OCI-LY1 (cell line): ENCODE data around the gene DTNB.

Experiments used
- H2AFZ ChIP-seq: fragments of 200-600 bp; sonication (generic), shearing (Covaris generic); 2 replicates; pipeline ENCODE4 v1.6.0; 2014; ENCODE audit warnings: antibody characterized with exemption, mild to moderate bottlenecking, low read length
- H3F3A ChIP-seq: fragments of 200-600 bp; sonication (generic), shearing (Covaris generic); 2 replicates; pipeline ENCODE4 v1.6.0; 2014; ENCODE audit warnings: mild to moderate bottlenecking, antibody characterized with exemption, low read length, moderate library complexity; ENCODE audit not compliant: insufficient read depth
- H3K27ac ChIP-seq: fragments of 200-600 bp; sonication (generic); 2 replicates; pipeline ENCODE4 v1.5.1; 2014; ENCODE audit warnings: low read length, mixed run types, mild to moderate bottlenecking, low read depth; ENCODE audit not compliant: poor library complexity, severe bottlenecking
- H3K27me3 ChIP-seq: fragments of 200-600 bp; sonication (generic); 2 replicates; pipeline ENCODE4 v1.6.0; 2014; ENCODE audit warnings: antibody characterized with exemption, mild to moderate bottlenecking, low read length, moderate library complexity; ENCODE audit not compliant: insufficient read depth
- H3K36me3 ChIP-seq: fragments of 200-600 bp; sonication (generic); 2 replicates; pipeline ENCODE4 v1.6.1; 2014; ENCODE audit warnings: mild to moderate bottlenecking, antibody characterized with exemption, low read length, moderate library complexity, mixed read lengths; ENCODE audit not compliant: insufficient read depth
- H3K4me1 ChIP-seq: fragments of 200-600 bp; sonication (generic); 2 replicates; pipeline ENCODE4 v1.5.1; 2014; ENCODE audit warnings: mild to moderate bottlenecking, low read length, moderate library complexity; ENCODE audit not compliant: insufficient read depth, severe bottlenecking
- H3K4me2 ChIP-seq: fragments of 200-600 bp; sonication (generic), shearing (Covaris generic); 2 replicates; pipeline ENCODE4 v1.6.1; 2014; ENCODE audit warnings: low read length
- H3K4me3 ChIP-seq: fragments of 200-600 bp; sonication (generic); 2 replicates; pipeline ENCODE4 v1.5.1; 2014; ENCODE audit warnings: low read length, low read depth, mild to moderate bottlenecking, mixed read lengths; ENCODE audit not compliant: poor library complexity, severe bottlenecking
- H3K79me2 ChIP-seq: fragments of 200-600 bp; shearing (Covaris generic); 2 replicates; pipeline ENCODE4 v1.6.1; 2016; ENCODE audit warnings: mixed run types, low read length, mixed read lengths; ENCODE audit not compliant: insufficient read depth
- H3K9ac ChIP-seq: fragments of 200-600 bp; sonication (generic), shearing (Covaris generic); 2 replicates; pipeline ENCODE4 v1.6.1; 2014; ENCODE audit warnings: mild to moderate bottlenecking, low read length, mixed read lengths
- H3K9me2 ChIP-seq: fragments of 200-600 bp; sonication (generic), shearing (Covaris generic); 2 replicates; pipeline ENCODE4 v1.6.1; 2014; ENCODE audit warnings: low read depth, mild to moderate bottlenecking, low read length, mixed read lengths
- H3K9me3 ChIP-seq: fragments of 200-600 bp; shearing (Covaris generic); 2 replicates; pipeline ENCODE4 v1.6.1; 2014; ENCODE audit warnings: low read length, mixed read lengths
- H4K20me1 ChIP-seq: fragments of 200-600 bp; sonication (generic), shearing (Covaris generic); 2 replicates; pipeline ENCODE4 v1.6.0; 2016; ENCODE audit warnings: mild to moderate bottlenecking, low read length; ENCODE audit not compliant: insufficient read depth
- EZH2 ChIP-seq: fragments of 200-600 bp; sonication (generic), shearing (Covaris generic); IDR thresholded peaks from 2 replicates; pipeline ENCODE4 v1.8.0; 2017; ENCODE audit warnings: borderline replicate concordance, mixed run types, mild to moderate bottlenecking, antibody characterized with exemption, low read length, moderate library complexity, mixed read lengths
- TF ChIP-seq, protein P1 (sequence below): fragments of 200-600 bp; sonication (generic), shearing (Covaris generic); IDR thresholded peaks from 2 replicates; pipeline ENCODE4 v1.5.1; 2017; ENCODE audit warnings: mild to moderate bottlenecking, antibody characterized with exemption, low read length, moderate library complexity, mixed read lengths

DTNB gene

DNA sequence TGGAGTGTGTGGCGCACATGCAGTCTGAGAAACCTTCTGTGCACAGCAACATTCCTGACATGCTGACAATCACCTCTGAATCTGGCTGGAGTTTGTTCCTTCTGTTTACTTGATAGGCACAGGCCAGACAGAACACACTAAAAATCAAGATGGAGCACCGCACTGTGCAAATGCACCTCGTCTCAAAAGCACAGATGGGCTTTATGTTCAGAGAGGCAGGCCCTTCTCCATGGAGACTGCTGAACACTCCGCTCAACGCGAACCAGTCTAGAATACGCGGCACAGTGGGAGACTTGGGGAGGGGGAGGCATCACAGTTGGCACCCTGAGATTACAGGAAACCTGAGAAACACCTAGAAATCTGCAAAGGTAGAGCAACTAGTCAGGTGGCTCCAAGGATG is 273.2 kb downstream of the DTNB start:
- no peaks in the 10 kb centered on the region for H3K9me2 ChIP-seq
- H4K20me1 ChIP-seq: no peaks in the 10 kb centered on the region
- peaks cover 69% of the 10 kb centered on the region for H3K4me1 ChIP-seq
- no peak overlapping the region for H2AFZ ChIP-seq
- H3K79me2 ChIP-seq: no peaks in the 10 kb centered on the region
- no peak for TF ChIP-seq EZH2
- TF ChIP-seq, protein P1, sequence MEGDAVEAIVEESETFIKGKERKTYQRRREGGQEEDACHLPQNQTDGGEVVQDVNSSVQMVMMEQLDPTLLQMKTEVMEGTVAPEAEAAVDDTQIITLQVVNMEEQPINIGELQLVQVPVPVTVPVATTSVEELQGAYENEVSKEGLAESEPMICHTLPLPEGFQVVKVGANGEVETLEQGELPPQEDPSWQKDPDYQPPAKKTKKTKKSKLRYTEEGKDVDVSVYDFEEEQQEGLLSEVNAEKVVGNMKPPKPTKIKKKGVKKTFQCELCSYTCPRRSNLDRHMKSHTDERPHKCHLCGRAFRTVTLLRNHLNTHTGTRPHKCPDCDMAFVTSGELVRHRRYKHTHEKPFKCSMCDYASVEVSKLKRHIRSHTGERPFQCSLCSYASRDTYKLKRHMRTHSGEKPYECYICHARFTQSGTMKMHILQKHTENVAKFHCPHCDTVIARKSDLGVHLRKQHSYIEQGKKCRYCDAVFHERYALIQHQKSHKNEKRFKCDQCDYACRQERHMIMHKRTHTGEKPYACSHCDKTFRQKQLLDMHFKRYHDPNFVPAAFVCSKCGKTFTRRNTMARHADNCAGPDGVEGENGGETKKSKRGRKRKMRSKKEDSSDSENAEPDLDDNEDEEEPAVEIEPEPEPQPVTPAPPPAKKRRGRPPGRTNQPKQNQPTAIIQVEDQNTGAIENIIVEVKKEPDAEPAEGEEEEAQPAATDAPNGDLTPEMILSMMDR: no peak
- no peaks in the 10 kb centered on the region for H3F3A ChIP-seq
- peak overlapping the region; percentile 92 for H3K27ac ChIP-seq
- H3K9ac ChIP-seq: peak overlapping the region; percentile 28; the same call in 1 of the 2 replicates
- no peaks in the 10 kb centered on the region for H3K9me3 ChIP-seq
- no peak overlapping the region for H3K4me3 ChIP-seq
- H3K4me2 ChIP-seq: peak overlapping the region; percentile 47
- H3K36me3 ChIP-seq: no peaks in the 10 kb centered on the region
- H3K27me3 ChIP-seq: no peaks in the 10 kb centered on the region

DNA sequence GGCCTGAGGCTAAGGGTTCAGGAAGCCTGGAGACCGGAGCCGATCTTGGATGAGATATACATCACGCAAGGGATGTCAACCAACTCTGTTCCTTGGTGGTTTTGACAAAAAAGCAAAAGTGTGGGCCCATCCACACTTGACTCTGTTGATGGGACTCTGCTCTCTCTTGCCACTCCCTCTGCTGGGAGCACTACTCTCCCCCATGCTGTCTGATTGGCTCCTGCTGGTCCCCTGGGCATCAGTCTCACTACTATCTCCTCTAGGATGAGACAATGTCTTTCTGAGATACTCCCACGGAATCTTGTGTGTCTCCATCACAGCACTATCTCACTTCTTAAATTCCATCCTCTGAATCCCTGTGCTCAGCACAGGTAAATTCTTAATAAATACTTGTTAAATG is 274.8 kb downstream of the DTNB start:
- no peaks in the 10 kb centered on the region for H3K9me3 ChIP-seq
- no peaks in the 10 kb centered on the region for H3F3A ChIP-seq
- no peak overlapping the region for H2AFZ ChIP-seq
- peaks cover 60% of the 10 kb centered on the region for H3K4me1 ChIP-seq
- peak overlapping the region; percentile 28 for H3K27ac ChIP-seq
- H3K9ac ChIP-seq: no peak overlapping the region
- no peak overlapping the region for H3K4me2 ChIP-seq
- no peaks in the 10 kb centered on the region for H3K9me2 ChIP-seq
- no peaks in the 10 kb centered on the region for H3K27me3 ChIP-seq
- H4K20me1 ChIP-seq: no peaks in the 10 kb centered on the region
- H3K36me3 ChIP-seq: no peaks in the 10 kb centered on the region
- no peak for TF ChIP-seq EZH2
- TF ChIP-seq, protein P1: no peak
- no peak overlapping the region for H3K4me3 ChIP-seq
- H3K79me2 ChIP-seq: no peaks in the 10 kb centered on the region

DNA sequence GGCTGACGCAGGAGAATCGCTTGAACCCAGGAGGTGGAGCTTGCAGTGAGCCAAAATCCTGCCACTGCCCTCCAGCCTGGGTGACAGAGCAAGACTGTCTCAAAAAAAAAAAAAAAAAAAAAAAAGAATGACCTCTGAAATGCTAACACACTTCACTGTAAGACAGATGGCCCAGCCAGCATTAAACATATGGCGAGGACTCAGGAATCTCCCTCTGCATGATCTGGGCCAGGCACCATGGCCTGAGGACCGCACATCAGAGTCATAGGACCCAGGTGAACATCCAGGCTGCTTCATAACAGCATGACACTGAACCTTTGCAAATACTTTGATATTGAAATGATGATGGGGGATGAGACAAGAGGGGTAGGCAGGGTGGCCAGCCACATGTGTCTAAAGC is 275.6 kb downstream of the DTNB start:
- TF ChIP-seq EZH2: no peak
- TF ChIP-seq, protein P1: no peak
- Histone ChIP-seq H3K4me3 (no peak overlapping the region), H3K79me2 (no peaks in the 10 kb centered on the region), H3K9me2 (no peaks in the 10 kb centered on the region), H4K20me1 (no peaks in the 10 kb centered on the region), H3K36me3 (no peaks in the 10 kb centered on the region), H3K9me3 (no peaks in the 10 kb centered on the region), H3K4me2 (no peak overlapping the region), H3K4me1 (peaks cover 52% of the 10 kb centered on the region), H3K27me3 (no peaks in the 10 kb centered on the region), H3K27ac (peak overlapping the region; percentile 28), H2AFZ (no peak overlapping the region), H3K9ac (no peak overlapping the region), H3F3A (no peaks in the 10 kb centered on the region)
